ENCODE measurements around the gene ECSCR.
"Not testable (repeated sequence)": the region's sequence is repeated elsewhere in the genome, so short reads cannot be mapped to it uniquely, and the experiment has no call there.

The ECSCR gene

DNA sequence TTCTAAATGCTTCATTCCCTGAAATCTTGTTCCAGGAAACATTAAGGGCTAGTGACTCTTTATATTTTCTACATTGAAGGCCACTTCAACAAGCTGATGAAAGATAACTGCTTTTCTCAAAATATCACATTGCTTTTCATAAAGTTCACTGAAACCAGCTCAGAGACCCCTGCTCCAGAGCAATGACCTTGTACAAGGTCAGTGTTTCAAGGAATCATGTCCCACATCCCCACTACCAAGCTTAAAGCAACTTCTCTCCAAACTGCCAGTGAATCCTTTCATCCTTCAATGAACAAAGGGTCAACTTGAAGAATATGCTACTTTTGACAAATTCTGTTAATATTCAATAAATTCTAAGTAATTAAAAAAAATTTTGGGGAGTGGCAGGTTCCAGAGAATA is 46.7 kb downstream of the ECSCR start:
- no peak overlapping the region for H3K9ac ChIP-seq (ENCODE audit: low read length)
- H3K36me3 ChIP-seq (ENCODE audit: control insufficient read depth, low read depth, low read length): peaks cover 21% of the 10 kb centered on the region
- no peaks in the 10 kb centered on the region for H3K27me3 ChIP-seq (ENCODE audit: control insufficient read depth, insufficient read depth, low read length)
- no peak overlapping the region for H3K4me3 ChIP-seq (ENCODE audit: low read length)
- H3K9me3 ChIP-seq (ENCODE audit: control insufficient read depth, low read depth, low read length): no peaks in the 10 kb centered on the region
- H3K4me1 ChIP-seq (ENCODE audit: control insufficient read depth, low read depth, low read length): peaks cover 9% of the 10 kb centered on the region
- H3K27ac ChIP-seq (ENCODE audit: low read length): no peak overlapping the region

DNA sequence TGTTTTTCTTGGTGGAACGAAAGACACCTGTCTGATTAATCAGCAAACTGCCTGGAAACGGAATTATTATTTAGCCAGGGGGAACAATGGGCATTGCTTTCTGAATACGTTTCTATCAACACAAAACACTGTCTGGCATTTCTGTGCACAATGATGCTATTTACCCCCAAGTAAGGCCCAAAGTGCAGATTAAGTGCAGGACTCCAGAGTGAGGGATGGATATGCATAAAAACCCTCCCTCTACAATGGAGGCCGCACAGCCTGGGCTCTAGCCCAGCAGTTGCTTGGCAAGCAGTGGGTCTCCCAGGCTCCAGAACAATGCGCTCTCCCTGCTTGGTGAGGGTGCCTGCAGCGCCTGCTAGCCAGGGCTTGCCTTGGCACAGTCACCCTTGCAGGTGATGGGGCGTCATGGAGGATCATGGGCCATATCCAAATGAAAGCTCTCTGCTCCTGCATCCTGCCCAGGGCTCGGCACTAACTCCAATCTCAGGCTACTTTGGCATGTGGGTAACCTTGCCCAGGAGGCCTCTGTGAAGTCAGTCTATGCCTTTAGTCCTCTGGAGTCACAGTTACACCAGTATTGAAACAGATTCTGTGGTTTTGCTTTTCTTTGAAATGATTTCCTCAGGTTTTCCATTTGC is 47.2 kb downstream of the ECSCR start:
- H3K4me1 ChIP-seq (ENCODE audit: control insufficient read depth, low read depth, low read length): peaks cover 9% of the 10 kb centered on the region
- no peak overlapping the region for H3K4me3 ChIP-seq (ENCODE audit: low read length)
- no peak overlapping the region for H3K9ac ChIP-seq (ENCODE audit: low read length)
- H3K27ac ChIP-seq (ENCODE audit: low read length): no peak overlapping the region
- peaks cover 21% of the 10 kb centered on the region for H3K36me3 ChIP-seq (ENCODE audit: control insufficient read depth, low read depth, low read length)
- H3K27me3 ChIP-seq (ENCODE audit: control insufficient read depth, insufficient read depth, low read length): no peaks in the 10 kb centered on the region
- H3K9me3 ChIP-seq (ENCODE audit: control insufficient read depth, low read depth, low read length): no peaks in the 10 kb centered on the region

DNA sequence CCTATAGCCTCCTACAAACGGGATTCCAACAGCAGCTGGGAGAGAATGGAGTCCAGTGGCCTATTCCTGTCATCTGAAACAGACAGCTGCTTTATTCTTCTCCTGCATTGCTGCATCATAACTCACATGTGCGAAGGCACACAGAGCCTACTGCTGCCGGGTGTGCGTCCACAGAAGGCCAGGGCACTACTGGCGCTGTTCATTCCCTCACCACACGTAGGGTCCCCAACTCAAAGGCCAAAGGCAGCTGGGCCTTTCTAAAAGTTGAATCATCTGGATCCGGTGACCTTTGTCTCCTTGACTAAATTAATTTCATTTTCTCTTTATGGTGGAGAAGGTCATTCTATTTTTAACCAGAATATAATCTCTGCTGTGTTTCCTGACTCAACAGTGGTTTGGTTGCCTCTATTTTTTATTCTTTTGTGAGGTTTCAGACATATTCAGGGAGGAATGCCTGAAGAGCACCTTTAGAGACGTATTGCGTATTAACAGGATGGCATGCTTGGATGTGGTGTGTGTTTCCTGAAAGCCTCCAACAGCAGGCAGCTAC is 47.9 kb downstream of the ECSCR start:
- peaks cover 4% of the 10 kb centered on the region for H3K4me1 ChIP-seq (ENCODE audit: control insufficient read depth, low read depth, low read length)
- no peak overlapping the region for H3K9ac ChIP-seq (ENCODE audit: low read length)
- H3K9me3 ChIP-seq (ENCODE audit: control insufficient read depth, low read depth, low read length): no peaks in the 10 kb centered on the region
- H3K4me3 ChIP-seq (ENCODE audit: low read length): no peak overlapping the region
- no peaks in the 10 kb centered on the region for H3K27me3 ChIP-seq (ENCODE audit: control insufficient read depth, insufficient read depth, low read length)
- no peak overlapping the region for H3K27ac ChIP-seq (ENCODE audit: low read length)
- H3K36me3 ChIP-seq (ENCODE audit: control insufficient read depth, low read depth, low read length): peaks cover 21% of the 10 kb centered on the region

DNA sequence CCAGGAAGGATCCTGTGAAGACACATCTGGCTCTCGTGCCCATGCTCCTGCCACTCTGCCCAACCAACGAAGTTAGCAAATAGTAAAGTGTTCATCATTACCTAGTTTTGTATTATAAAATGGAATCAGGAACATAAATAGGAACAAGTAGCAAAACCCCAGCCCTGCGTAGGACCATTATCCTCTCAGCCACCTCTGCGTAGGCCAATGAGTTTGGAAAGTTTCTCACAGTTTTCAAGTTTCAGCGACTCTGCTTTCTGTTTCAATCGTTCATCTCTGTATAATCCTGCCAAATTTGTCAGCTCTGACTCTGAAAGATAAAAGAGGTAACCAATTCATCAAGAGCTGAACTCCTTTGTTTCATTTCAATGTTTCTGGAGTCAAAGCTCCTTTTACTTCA is 48.6 kb downstream of the ECSCR start:
- no peaks in the 10 kb centered on the region for H3K9me3 ChIP-seq (ENCODE audit: control insufficient read depth, low read depth, low read length)
- no peak overlapping the region for H3K9ac ChIP-seq (ENCODE audit: low read length)
- H3K4me1 ChIP-seq (ENCODE audit: control insufficient read depth, low read depth, low read length): no peaks in the 10 kb centered on the region
- no peak overlapping the region for H3K27ac ChIP-seq (ENCODE audit: low read length)
- no peak overlapping the region for H3K4me3 ChIP-seq (ENCODE audit: low read length)
- no peaks in the 10 kb centered on the region for H3K27me3 ChIP-seq (ENCODE audit: control insufficient read depth, insufficient read depth, low read length)
- peaks cover 17% of the 10 kb centered on the region for H3K36me3 ChIP-seq (ENCODE audit: control insufficient read depth, low read depth, low read length)

DNA sequence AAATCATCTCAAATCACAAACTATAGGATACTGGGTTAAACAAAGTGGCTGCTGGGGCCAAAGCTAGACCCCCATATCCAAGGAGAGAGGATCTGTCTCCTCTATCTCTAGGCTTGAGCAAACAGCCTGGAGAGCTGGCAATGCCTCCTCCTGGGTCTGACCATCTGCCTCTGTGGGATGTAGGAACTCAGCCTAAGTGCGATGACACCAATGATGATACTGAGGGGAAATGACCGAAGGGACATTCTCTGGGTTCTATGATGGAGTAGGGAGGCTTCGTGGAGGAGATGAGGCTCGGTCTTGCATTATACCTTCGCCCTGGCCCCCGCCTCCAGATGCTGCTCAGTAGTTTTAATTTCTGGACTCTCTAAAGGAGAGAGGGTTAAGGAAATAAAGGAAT is 49.4 kb downstream of the ECSCR start:
- Histone ChIP-seq H3K9me3 (ENCODE audit: control insufficient read depth, low read depth, low read length) (no peaks in the 10 kb centered on the region), H3K27ac (ENCODE audit: low read length) (no peak overlapping the region), H3K4me1 (ENCODE audit: control insufficient read depth, low read depth, low read length) (no peaks in the 10 kb centered on the region), H3K9ac (ENCODE audit: low read length) (no peak overlapping the region), H3K36me3 (ENCODE audit: control insufficient read depth, low read depth, low read length) (peaks cover 11% of the 10 kb centered on the region), H3K27me3 (ENCODE audit: control insufficient read depth, insufficient read depth, low read length) (no peaks in the 10 kb centered on the region), H3K4me3 (ENCODE audit: low read length) (no peak overlapping the region)

DNA sequence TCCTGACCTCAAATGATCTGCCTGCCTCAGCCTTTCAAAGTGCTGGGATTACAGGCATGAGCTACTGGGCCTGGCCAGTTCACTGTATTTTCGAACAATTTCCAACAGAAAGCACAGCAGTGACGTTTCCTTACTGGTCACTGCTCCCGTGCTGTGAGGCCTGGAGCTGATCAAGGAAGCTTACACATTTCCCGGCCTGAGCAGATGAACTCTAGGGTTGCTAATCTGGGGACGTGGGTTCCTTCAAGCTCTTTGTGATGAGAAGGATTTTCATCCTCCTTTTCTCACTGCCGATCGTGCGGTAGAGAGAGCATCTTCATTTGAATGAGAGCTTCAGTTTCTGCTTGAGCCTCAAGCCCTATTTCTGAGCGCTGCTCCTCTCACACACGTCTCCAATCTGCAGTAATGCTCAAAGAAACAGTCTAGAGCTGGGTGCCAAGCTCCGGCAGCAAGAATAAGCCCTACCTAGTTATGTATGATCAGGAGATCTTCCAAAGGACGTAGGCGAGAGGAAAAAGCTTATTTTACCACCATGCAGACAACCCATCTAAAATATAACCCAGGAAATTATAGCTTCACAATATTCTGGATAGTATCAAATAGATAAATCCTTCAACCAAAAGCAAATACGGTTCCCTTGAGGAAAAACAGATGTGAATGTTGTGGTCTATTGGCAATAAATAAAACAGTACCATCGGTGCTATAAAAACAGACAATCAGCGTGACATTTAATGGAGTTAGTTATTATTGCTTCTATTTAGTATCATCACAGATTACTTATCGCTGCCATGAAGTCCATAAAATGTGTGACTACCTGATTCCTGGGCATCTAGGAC is 51.3 kb downstream of the ECSCR start:
- Histone ChIP-seq H3K9me3 (ENCODE audit: control insufficient read depth, low read depth, low read length) (no peaks in the 10 kb centered on the region), H3K9ac (ENCODE audit: low read length) (no peak overlapping the region), H3K27me3 (ENCODE audit: control insufficient read depth, insufficient read depth, low read length) (no peaks in the 10 kb centered on the region), H3K27ac (ENCODE audit: low read length) (no peak overlapping the region), H3K4me3 (ENCODE audit: low read length) (no peak overlapping the region), H3K4me1 (ENCODE audit: control insufficient read depth, low read depth, low read length) (no peaks in the 10 kb centered on the region), H3K36me3 (ENCODE audit: control insufficient read depth, low read depth, low read length) (peaks cover 8% of the 10 kb centered on the region)

DNA sequence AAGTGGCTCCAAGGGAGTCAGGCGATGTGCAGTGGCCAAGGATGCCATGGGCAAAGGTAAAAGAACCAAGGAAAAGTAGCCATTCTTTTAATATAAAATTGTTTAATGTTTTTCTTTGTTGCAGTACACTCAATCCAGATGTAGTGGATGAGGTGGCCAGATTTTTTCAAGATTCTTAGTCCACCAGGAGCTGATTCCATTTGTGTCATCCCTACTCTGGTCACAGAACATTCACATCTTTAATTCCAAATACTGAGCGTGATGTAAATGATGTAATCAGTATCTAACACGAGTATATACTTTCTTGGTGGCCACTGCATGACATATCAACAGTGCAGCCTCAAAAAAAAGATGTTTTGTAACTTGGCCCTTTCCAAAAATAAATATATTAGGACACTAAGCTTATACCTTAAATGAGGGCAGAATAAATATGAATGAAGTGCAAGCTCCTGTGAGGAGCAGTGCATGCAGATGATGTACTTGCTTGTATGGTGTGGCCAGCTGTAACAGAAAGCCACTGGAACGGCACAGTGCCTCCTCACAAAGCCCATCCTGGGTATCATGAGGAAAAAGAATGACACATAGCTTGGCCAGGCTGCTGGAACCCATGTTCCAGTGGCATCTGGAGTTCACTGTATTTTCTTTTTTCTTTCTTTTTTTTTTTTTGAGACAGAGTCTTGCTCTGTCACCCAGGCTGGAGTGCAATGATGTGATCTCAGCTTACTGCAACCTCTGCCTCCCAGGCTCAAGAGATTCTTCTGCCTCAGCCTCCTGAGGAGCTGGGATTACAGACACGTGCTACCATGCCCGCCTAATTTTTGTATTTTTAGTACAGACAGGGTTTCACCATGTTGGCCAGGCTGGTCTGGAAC is 52.2 kb downstream of the ECSCR start:
- Histone ChIP-seq H3K9ac (ENCODE audit: low read length) (no peak overlapping the region), H3K27ac (ENCODE audit: low read length) (no peak overlapping the region), H3K9me3 (ENCODE audit: control insufficient read depth, low read depth, low read length) (no peaks in the 10 kb centered on the region), H3K4me1 (ENCODE audit: control insufficient read depth, low read depth, low read length) (no peaks in the 10 kb centered on the region), H3K27me3 (ENCODE audit: control insufficient read depth, insufficient read depth, low read length) (no peaks in the 10 kb centered on the region), H3K36me3 (ENCODE audit: control insufficient read depth, low read depth, low read length) (peaks cover 8% of the 10 kb centered on the region), H3K4me3 (ENCODE audit: low read length) (no peak overlapping the region)

DNA sequence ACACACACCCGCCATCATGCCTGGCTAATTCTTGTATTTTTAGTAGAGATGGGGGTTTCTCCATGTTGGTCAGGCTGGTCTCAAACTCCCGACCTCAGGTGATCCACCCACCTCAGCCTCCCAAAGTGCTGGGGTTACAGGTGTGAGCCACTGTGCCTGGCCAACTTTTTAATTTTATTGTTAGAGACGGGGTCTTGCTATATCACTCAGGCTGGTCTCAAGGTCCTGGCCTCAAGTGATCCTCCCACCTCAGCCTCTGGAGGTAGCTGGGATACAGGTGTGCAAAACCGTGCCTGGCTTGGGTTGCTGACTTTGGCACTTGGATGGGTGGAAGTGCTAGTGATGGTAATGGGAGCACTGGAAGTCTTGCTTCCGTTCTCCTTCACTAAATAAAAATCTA is 53.4 kb downstream of the ECSCR start:
- not testable (repeated sequence) for H3K4me3 ChIP-seq (ENCODE audit: low read length); H3K27ac ChIP-seq (ENCODE audit: low read length); H3K27me3 ChIP-seq (ENCODE audit: control insufficient read depth, insufficient read depth, low read length); H3K9me3 ChIP-seq (ENCODE audit: control insufficient read depth, low read depth, low read length); H3K4me1 ChIP-seq (ENCODE audit: control insufficient read depth, low read depth, low read length); H3K36me3 ChIP-seq (ENCODE audit: control insufficient read depth, low read depth, low read length); H3K9ac ChIP-seq (ENCODE audit: low read length)

DNA sequence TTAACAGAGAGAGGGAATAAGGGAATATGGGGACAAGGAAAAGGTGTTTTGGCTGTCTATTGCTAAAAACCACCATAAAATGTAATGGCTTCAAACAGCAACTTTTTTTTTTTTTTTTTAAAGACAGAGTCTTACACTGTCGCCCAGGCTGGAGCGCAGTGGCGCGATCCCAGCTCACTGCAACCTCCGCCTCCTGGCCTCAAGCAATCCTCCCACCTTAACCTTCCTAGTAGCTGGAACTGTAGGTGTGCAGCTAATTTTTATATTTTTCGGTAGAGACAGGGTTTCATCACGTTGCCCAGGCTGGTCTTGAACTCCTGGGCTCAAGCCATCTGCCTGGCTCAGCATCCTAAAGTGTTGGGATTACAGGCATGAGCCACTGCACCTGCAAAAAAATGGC is 54.4 kb downstream of the ECSCR start:
- Histone ChIP-seq H3K4me3 (ENCODE audit: low read length) (no peak overlapping the region), H3K9ac (ENCODE audit: low read length) (no peak overlapping the region), H3K9me3 (ENCODE audit: control insufficient read depth, low read depth, low read length) (no peaks in the 10 kb centered on the region), H3K4me1 (ENCODE audit: control insufficient read depth, low read depth, low read length) (peaks cover 10% of the 10 kb centered on the region), H3K27ac (ENCODE audit: low read length) (no peak overlapping the region), H3K27me3 (ENCODE audit: control insufficient read depth, insufficient read depth, low read length) (no peaks in the 10 kb centered on the region), H3K36me3 (ENCODE audit: control insufficient read depth, low read depth, low read length) (peaks cover 8% of the 10 kb centered on the region)

DNA sequence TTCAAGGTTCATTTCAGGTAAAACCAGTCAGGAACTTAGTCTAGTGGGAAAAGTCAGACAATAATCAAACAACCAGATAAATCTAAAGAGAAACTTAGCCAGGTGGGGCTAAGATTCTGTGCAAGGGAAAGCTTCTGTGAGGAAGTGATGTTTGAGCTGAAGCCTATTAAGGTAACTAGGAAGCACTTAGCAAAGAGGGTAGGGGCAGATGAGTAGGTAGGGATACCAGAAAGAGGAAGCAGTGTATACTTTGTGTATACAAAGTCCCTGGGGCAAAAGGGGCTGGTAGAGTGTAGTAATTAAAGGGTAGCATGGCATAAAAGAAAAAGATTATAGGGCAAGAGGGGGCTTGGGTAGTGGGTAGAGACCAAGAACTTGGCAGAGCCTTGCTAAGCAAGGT is 55.0 kb downstream of the ECSCR start:
- H3K27me3 ChIP-seq (ENCODE audit: control insufficient read depth, insufficient read depth, low read length): no peaks in the 10 kb centered on the region
- H3K4me3 ChIP-seq (ENCODE audit: low read length): no peak overlapping the region
- H3K4me1 ChIP-seq (ENCODE audit: control insufficient read depth, low read depth, low read length): peaks cover 11% of the 10 kb centered on the region
- no peak overlapping the region for H3K27ac ChIP-seq (ENCODE audit: low read length)
- H3K36me3 ChIP-seq (ENCODE audit: control insufficient read depth, low read depth, low read length): peaks cover 4% of the 10 kb centered on the region
- H3K9me3 ChIP-seq (ENCODE audit: control insufficient read depth, low read depth, low read length): no peaks in the 10 kb centered on the region
- H3K9ac ChIP-seq (ENCODE audit: low read length): no peak overlapping the region

DNA sequence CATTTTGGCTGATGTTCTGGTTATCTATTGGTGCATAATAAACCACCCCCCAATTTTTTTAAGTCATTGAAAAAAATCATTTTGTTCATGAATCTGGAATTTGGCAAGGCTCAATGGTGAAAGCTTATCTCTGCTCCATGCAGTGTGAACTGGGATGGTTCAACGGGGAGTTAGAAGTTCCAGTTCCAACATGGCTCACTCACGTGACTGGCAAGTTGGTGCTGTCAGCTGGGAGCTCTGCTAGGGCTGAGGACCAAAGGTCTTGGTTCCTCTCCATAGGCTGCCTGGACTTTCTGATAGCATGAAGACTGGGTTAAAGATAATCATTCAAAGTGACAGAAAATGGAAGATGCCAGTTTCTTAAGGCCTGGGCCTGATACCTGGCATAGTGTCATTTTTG is 55.6 kb downstream of the ECSCR start:
- no peaks in the 10 kb centered on the region for H3K9me3 ChIP-seq (ENCODE audit: control insufficient read depth, low read depth, low read length)
- no peak overlapping the region for H3K4me3 ChIP-seq (ENCODE audit: low read length)
- no peak overlapping the region for H3K9ac ChIP-seq (ENCODE audit: low read length)
- peaks cover 4% of the 10 kb centered on the region for H3K36me3 ChIP-seq (ENCODE audit: control insufficient read depth, low read depth, low read length)
- H3K4me1 ChIP-seq (ENCODE audit: control insufficient read depth, low read depth, low read length): peaks cover 11% of the 10 kb centered on the region
- no peaks in the 10 kb centered on the region for H3K27me3 ChIP-seq (ENCODE audit: control insufficient read depth, insufficient read depth, low read length)
- no peak overlapping the region for H3K27ac ChIP-seq (ENCODE audit: low read length)

Measured in iPS-18a (cell line).